Activated T-helper 1 cell treated with anti-CD3 and anti-CD28 coated beads, Interleukin-12 subunit alpha, Interleukin-12 subunit beta, Interleukin-2, Interleukin-4 antibody, amounts not matched to agents 30 ng/mL and 10 ng/mL and 1 ng/mL, durations not matched to agents 14 hours and 24 hours and 36 hours (primary cell): ENCODE measurements around the gene XCR1. TPM values are rescaled to one million over a fixed set of nuclear protein-coding genes. Genes with fewer than 3 reads are reported as not detected.
A peak's percentile ranks its signal among the peaks of the same experiment; 100 is the strongest.
"Not testable (repeated sequence)": the region's sequence is repeated elsewhere in the genome, so short reads cannot be mapped to it uniquely, and the experiment has no call there.

Experiments used
- DNase-seq: peaks from one replicate; pipeline ENCODE4 v3.0.0; 2021; ENCODE audit warnings: low spot score
- H3K27ac Mint-ChIP-seq: one replicate; pipeline ENCODE4 v1.8.0; 2021; ENCODE audit warnings: mild to moderate bottlenecking, mixed read lengths
- H3K27me3 Mint-ChIP-seq: one replicate; pipeline ENCODE4 v1.8.0; 2022; ENCODE audit warnings: mild to moderate bottlenecking, moderate library complexity, mixed read lengths; ENCODE audit not compliant: insufficient read depth
- H3K36me3 Mint-ChIP-seq: one replicate; pipeline ENCODE4 v1.8.0; 2021; ENCODE audit warnings: low read depth, mixed read lengths
- H3K4me1 Mint-ChIP-seq: one replicate; pipeline ENCODE4 v1.8.0; 2021; ENCODE audit warnings: low read depth, mixed read lengths
- H3K4me3 Mint-ChIP-seq: one replicate; pipeline ENCODE4 v1.8.0; 2021; ENCODE audit warnings: mild to moderate bottlenecking, moderate library complexity, mixed read lengths
- H3K9me3 Mint-ChIP-seq: one replicate; pipeline ENCODE4 v1.8.0; 2021; ENCODE audit warnings: mixed read lengths
- intact Hi-C: fragments of 100-400 bp; cut with micrococcal nuclease; formaldehyde crosslinking; loops from one replicate; pipeline ENCODE4 v1.15.1; 2024
- total RNA-seq: library from RNA; stranded (reverse); gene quantifications from 2 replicates; pipeline ENCODE4 v1.2.3, GENCODE V29; 2022

XCR1 gene
- total RNA-seq, 1 donor from 2014 or later, result 0.08 TPM

- Mint-ChIP-seq H3K36me3 (peaks cover 3% of the 10 kb centered on the region), H3K9me3 (peaks cover 4% of the 10 kb centered on the region), H3K4me1 (peaks cover 39% of the 10 kb centered on the region), H3K27me3 (peaks cover 6% of the 10 kb centered on the region), H3K27ac (no peak overlapping the region), H3K4me3 (no peak overlapping the region)
- intact Hi-C loops, result no loop called here
- DNase-seq, result no peak
Observed at GRCh38 chr3:46012246-46012645, 15.0 kb downstream of the XCR1 start.

- intact Hi-C loops, result loop anchor here (1.0 kb wide), 1 partner anchor 9 kb away; no protein-coding TSS in a partner anchor
- Mint-ChIP-seq H3K27ac (peak overlapping the region; percentile 40), H3K4me1 (peaks cover 32% of the 10 kb centered on the region), H3K36me3 (peaks cover 3% of the 10 kb centered on the region), H3K4me3 (no peak overlapping the region), H3K9me3 (peaks cover 4% of the 10 kb centered on the region), H3K27me3 (peaks cover 6% of the 10 kb centered on the region)
- no peak for DNase-seq
Observed at GRCh38 chr3:46010519-46011113, 16.7 kb downstream of the XCR1 start.

GRCh38 chr3:46008058-46008457 is 19.2 kb downstream of the XCR1 start:
- peaks cover 3% of the 10 kb centered on the region for H3K36me3 Mint-ChIP-seq
- H3K27ac Mint-ChIP-seq, result no peak overlapping the region
- peaks cover 22% of the 10 kb centered on the region for H3K4me1 Mint-ChIP-seq
- DNase-seq, result no peak
- H3K4me3 Mint-ChIP-seq, result no peak overlapping the region
- intact Hi-C loops, result no loop called here
- no peaks in the 10 kb centered on the region for H3K9me3 Mint-ChIP-seq
- peaks cover 6% of the 10 kb centered on the region for H3K27me3 Mint-ChIP-seq

GRCh38 chr3:46007280-46007679 is 20.0 kb downstream of the XCR1 start:
- no peak for DNase-seq
- intact Hi-C loops, result no loop called here
- Mint-ChIP-seq H3K4me1 (peaks cover 14% of the 10 kb centered on the region), H3K27ac (no peak overlapping the region), H3K27me3 (peaks cover 6% of the 10 kb centered on the region), H3K9me3 (no peaks in the 10 kb centered on the region), H3K4me3 (no peak overlapping the region), H3K36me3 (peaks cover 3% of the 10 kb centered on the region)

- no peak overlapping the region for H3K27ac Mint-ChIP-seq
- no peak overlapping the region for H3K4me3 Mint-ChIP-seq
- intact Hi-C loops, result no loop called here
- H3K9me3 Mint-ChIP-seq, result no peaks in the 10 kb centered on the region
- peaks cover 3% of the 10 kb centered on the region for H3K36me3 Mint-ChIP-seq
- H3K27me3 Mint-ChIP-seq, result peaks cover 6% of the 10 kb centered on the region
- peaks cover 11% of the 10 kb centered on the region for H3K4me1 Mint-ChIP-seq
- DNase-seq, result no peak
Observed at GRCh38 chr3:46006238-46007032, 20.8 kb downstream of the XCR1 start.

GRCh38 chr3:46003706-46004105 is 23.6 kb downstream of the XCR1 start:
- intact Hi-C loops, result not testable (repeated sequence)

GRCh38 chr3:46001178-46001577 is 26.1 kb downstream of the XCR1 start:
- no peak for DNase-seq
- peaks cover 26% of the 10 kb centered on the region for H3K4me1 Mint-ChIP-seq
- no peak overlapping the region for H3K4me3 Mint-ChIP-seq
- peaks cover 9% of the 10 kb centered on the region for H3K36me3 Mint-ChIP-seq
- peaks cover 5% of the 10 kb centered on the region for H3K9me3 Mint-ChIP-seq
- no peak overlapping the region for H3K27ac Mint-ChIP-seq
- intact Hi-C loops, result no loop called here
- peaks cover 3% of the 10 kb centered on the region for H3K27me3 Mint-ChIP-seq

More at GRCh38 chr3:46003706-46004105, 23.6 kb downstream of the XCR1 start:
- not testable (repeated sequence) for H3K9me3 Mint-ChIP-seq, H3K27ac Mint-ChIP-seq, H3K36me3 Mint-ChIP-seq, DNase-seq, H3K27me3 Mint-ChIP-seq, H3K4me3 Mint-ChIP-seq, H3K4me1 Mint-ChIP-seq

- Mint-ChIP-seq H3K27me3 (peaks cover 3% of the 10 kb centered on the region), H3K4me1 (peaks cover 43% of the 10 kb centered on the region), H3K9me3 (peaks cover 5% of the 10 kb centered on the region), H3K27ac (no peak overlapping the region), H3K36me3 (peaks cover 15% of the 10 kb centered on the region), H3K4me3 (no peak overlapping the region)
- intact Hi-C loops, result no loop called here
- no peak for DNase-seq
Observed at GRCh38 chr3:45997942-45998341, 29.3 kb downstream of the XCR1 start.

- H3K4me1 Mint-ChIP-seq, result peaks cover 47% of the 10 kb centered on the region
- DNase-seq, H3K4me3 Mint-ChIP-seq, H3K27ac Mint-ChIP-seq, intact Hi-C loops, H3K27me3 Mint-ChIP-seq, H3K9me3 Mint-ChIP-seq: not testable (repeated sequence)
- H3K36me3 Mint-ChIP-seq, result peaks cover 16% of the 10 kb centered on the region
Observed at GRCh38 chr3:45997499-45997898, 29.8 kb downstream of the XCR1 start.

- Mint-ChIP-seq H3K27me3 (peaks cover 3% of the 10 kb centered on the region), H3K27ac (peak within 1 kb of the TSS; percentile 96), H3K9me3 (peaks cover 4% of the 10 kb centered on the region), H3K4me3 (peak within 1 kb of the TSS; percentile 87), H3K36me3 (peaks cover 28% of the 10 kb centered on the region), H3K4me1 (peaks cover 64% of the 10 kb centered on the region)
- peak; percentile 82 for DNase-seq
- intact Hi-C loops, result loop anchor here (1.0 kb wide), 3 partner anchors 70 to 80 kb away; no protein-coding TSS in a partner anchor
Observed at GRCh38 chr3:45995236-45996192, 31.8 kb downstream of the XCR1 start, which contains the start of gene FYCO1. FYCO1 (minus strand) TSS chr3:45995824; CDS start chr3:45984910, 10,914 bp downstream.

- H3K4me1 Mint-ChIP-seq, result peaks cover 70% of the 10 kb centered on the region
- peak overlapping the region; percentile 87 for H3K4me3 Mint-ChIP-seq
- no peaks in the 10 kb centered on the region for H3K9me3 Mint-ChIP-seq
- H3K27ac Mint-ChIP-seq, result peak overlapping the region; percentile 96
- H3K36me3 Mint-ChIP-seq, result peaks cover 34% of the 10 kb centered on the region
- DNase-seq, result peak; percentile 49
- peaks cover 3% of the 10 kb centered on the region for H3K27me3 Mint-ChIP-seq
- intact Hi-C loops, result loop anchor here (1.0 to 5.0 kb wide), 4 partner anchors 71 to 132 kb away; no protein-coding TSS in a partner anchor
Observed at GRCh38 chr3:45994419-45995235, 32.7 kb downstream of the XCR1 start.
